HG03520 (cell line): Measurements from ENCODE around the gene LZTR1.

Experiments
- ATAC-seq: cut with Tn5 transposase; IDR thresholded peaks from one replicate; pipeline ENCODE4 v1.9.1; 2021; ENCODE audit warnings: mild to moderate bottlenecking, moderate library complexity; ENCODE audit not compliant: unreplicated experiment

Gene LZTR1

GRCh38 chr22:21013657-21014201 lies 31.6 kb downstream of the LZTR1 start:
- ATAC-seq = no peak

GRCh38 chr22:21014202-21014725 lies 32.2 kb downstream of the LZTR1 start:
- peak; percentile 80 for ATAC-seq

- ATAC-seq = no peak
These were observed 32.8 kb downstream of the LZTR1 start, which contains the start of gene P2RX6 for GRCh38 chr22:21014726-21015465. Gene P2RX6, plus strand, starts transcription at chr22:21015165. Its CDS starts 10 bp downstream, at chr22:21015175.

DNA sequence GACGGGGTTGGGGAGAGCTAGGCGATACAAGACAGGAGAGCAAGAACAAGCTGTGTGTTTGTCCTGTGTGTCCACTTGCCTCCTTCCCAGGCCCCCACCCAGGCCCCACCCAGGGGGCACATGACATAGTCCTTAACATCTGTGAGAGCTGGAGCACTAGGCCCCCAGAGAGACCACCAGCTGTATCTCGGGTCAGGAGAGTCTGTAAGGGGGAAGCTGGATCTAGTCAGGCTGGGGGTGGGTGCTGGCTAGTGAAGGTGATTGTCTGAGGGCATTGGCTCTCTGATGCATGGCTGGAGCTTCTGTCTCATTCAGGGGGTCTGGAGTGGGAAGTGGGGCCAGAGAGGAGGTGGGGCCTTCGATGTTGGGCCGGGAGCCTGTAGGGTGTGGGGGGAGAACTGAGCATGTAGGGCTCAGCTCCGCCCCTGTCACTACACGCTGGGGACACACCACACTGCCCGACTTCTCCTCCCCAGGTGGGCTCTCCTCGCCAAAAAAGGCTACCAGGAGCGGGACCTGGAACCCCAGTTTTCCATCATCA lies 33.4 kb downstream of the LZTR1 start:
- ATAC-seq = no peak

DNA sequence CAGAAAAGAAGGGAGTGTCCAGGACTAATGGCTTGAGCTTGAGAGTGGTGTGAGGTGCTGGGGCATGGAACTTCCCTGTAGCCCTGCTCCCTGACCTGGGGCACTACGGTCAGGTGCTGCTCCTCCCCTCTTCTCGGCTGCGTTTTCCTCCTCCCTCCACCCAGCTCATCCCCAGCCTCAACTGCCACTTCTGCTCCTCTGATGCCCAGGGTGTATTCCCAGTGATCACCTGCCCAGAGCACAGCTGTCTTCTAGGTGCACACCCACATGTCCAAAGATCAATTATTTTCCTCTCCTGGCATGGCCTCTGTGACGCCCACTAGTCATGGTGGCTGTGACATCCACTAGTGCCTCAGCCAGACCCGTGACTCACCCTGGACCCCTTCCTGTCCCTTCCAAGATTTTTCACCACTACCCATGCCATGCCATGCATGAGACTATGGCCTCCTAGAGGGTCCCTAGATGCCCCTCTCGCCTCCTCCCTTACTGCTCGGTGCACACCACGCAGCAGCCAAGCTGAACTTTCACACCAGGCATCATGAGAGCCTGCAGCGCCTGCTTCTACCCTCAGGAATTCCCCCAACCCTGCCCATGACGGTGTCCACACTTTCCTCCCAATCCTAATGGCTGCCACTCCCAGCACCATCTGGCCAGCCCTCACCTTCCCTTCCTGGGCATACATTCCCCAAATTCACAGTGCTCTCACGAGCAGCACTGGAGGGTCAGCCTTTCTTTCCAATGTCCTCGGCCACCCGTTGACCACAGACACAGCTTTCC lies 34.7 kb downstream of the LZTR1 start:
- no peak for ATAC-seq

DNA sequence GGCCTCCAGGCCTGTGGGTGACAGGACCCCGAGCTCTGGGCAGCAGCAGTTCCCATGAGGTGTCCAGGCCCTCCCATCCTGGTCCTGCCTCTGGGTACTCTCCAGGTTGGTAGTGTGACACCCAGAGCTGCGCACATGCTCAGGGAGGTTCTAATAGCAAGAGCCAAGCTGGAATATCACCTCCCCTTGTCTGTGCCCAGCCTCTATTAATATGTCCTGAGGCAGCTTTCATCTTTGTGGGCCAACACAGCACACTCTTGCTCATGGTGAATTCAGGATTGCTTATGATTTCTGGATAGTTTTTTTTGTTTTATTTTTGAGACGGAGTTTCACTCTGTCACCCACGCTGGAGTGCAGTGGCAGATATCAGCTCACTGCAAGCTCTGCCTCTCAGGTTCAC lies 36.2 kb downstream of the LZTR1 start:
- ATAC-seq = no peak

DNA sequence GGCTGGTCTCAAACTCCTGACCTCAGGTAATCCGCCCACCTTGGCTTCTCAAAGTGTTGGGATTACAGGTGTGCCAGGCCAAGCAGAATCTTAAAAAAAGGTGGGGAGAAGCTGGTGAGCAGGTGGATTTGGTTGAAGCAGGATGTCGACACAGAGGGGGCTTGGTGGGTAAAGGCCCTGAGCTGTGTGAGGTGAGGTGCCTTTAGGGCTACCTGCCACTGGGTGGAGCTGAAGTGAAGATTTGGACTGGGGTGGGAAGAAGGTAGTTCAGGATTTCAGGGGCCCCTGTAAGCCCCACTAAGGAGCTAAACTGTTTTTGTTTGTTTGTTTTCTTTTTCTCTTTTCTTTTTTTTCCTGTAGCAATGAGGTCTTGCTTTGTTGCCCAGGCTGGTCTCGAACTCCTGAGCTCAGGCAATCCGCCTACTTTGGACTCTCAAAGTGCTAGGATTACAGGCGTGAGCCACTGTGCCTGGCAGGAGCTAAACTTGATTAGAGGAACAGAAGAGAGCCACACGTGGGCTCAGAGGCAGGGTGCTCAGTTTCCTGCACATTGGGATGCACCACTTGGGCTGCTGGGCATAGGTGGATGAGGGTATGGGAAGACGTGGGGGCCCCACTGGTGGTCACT lies 38.8 kb downstream of the LZTR1 start:
- no peak for ATAC-seq

DNA sequence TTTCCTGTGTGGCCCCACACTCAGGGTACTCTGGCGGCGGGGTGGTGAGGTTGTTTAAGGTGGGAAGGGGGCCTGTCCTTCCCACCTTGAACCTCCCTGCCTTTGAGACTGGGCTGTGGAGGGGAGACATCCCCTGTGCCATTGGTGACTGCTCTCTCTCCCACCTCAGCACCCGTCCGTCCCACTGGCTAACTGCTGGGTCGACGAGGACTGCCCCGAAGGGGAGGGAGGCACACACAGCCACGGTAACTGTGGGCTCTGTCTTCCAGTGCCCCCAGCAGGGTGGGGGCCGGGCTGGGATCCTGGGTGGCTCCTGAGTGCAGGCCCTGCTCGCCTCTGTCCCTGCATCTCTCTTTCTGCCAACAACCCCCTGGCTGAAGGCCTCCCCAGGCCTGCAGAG lies 40.4 kb downstream of the LZTR1 start:
- no peak for ATAC-seq

DNA sequence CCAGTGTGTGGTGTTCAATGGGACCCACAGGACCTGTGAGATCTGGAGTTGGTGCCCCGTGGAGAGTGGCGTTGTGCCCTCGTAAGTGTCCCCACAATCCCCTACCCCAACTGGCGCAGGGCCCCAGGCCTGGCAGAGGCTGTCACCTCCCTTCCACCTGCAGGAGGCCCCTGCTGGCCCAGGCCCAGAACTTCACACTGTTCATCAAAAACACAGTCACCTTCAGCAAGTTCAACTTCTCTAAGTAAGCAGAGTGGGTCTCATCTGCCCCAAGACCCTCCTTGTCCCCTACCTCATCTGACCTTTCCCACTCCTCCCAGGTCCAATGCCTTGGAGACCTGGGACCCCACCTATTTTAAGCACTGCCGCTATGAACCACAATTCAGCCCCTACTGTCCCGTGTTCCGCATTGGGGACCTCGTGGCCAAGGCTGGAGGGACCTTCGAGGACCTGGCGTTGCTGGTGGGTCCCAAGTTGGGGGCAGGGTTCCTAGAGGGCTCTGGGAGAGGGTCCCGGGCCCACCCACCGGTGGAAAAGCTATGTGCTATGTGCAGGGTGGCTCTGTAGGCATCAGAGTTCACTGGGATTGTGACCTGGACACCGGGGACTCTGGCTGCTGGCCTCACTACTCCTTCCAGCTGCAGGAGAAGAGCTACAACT lies 41.0 kb downstream of the LZTR1 start:
- no peak for ATAC-seq

DNA sequence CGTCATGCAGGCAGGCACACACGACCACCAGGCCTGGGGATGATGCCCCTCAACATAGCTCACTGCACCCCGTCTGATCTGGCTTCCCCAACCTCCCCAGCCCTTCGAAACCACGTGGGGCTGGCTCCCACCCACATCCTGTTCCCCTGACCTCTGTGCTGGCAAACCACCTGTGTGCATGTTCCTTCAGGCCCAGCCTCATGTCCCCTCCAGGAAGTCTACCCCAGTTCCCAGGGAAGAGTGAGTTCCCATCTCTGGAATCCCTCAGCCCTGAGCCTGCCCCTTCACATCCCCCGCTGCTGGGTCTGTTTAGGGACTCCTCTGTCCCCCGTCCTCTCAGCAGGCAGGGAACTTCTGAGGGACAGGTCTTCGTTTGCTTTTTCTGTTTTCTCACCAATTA lies 43.2 kb downstream of the LZTR1 start:
- no peak for ATAC-seq

GRCh38 chr22:21025763-21026755 lies 44.0 kb downstream of the LZTR1 start:
- no peak for ATAC-seq

GRCh38 chr22:21026783-21027692 lies 44.9 kb downstream of the LZTR1 start:
- no peak for ATAC-seq

DNA sequence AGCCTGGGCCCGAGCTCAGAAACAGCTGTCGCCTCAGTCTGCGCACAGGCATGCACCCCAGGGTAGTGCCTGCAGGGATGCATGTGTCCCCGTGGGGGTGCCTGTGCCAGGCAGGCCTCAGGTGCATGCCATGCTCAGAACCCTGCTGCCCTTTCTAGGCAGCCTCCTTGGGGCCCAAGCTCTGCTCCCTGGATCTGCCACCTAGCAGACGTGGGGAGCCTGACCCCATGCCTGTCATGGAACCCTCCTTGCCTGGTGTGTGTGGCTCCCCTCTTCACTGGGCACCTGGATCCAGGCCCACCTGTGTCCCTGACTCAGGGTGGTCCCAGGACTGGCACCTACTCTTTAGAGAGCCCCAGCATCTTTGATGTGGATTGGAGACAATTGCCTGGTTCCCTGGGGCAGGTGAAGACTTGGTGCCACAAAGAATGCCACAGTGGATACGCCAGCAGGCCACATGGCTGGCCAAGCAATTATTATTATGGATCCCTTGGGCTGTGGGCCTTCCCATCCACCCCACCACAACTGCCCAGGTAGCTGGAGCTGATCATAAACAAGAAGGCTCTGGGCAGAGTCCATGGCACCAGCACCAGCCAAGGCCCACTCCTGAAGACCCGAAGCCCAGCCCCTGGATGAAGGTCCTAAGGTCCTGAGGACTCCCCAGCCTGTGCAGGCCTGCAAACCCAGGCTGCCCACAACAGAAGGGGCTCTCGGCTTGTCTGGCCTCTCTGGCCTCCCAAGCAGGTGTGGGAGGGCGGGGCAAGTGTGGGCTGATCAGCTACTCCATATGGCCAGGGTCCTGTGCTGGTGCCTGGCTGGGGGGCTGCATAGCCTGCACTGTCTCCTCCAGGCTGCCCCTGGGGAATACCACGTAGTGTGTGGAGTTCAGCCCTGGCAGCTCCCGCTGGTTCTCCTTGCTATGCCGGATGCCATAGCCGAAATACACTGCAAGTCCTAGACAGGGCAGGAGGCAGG lies 46.5 kb downstream of the LZTR1 start:
- ATAC-seq = no peak

- ATAC-seq = no peak
These were observed 47.5 kb downstream of the LZTR1 start for GRCh38 chr22:21029486-21030025.

- ATAC-seq = no peak
These were observed 47.9 kb downstream of the LZTR1 start for GRCh38 chr22:21030032-21030431.

DNA sequence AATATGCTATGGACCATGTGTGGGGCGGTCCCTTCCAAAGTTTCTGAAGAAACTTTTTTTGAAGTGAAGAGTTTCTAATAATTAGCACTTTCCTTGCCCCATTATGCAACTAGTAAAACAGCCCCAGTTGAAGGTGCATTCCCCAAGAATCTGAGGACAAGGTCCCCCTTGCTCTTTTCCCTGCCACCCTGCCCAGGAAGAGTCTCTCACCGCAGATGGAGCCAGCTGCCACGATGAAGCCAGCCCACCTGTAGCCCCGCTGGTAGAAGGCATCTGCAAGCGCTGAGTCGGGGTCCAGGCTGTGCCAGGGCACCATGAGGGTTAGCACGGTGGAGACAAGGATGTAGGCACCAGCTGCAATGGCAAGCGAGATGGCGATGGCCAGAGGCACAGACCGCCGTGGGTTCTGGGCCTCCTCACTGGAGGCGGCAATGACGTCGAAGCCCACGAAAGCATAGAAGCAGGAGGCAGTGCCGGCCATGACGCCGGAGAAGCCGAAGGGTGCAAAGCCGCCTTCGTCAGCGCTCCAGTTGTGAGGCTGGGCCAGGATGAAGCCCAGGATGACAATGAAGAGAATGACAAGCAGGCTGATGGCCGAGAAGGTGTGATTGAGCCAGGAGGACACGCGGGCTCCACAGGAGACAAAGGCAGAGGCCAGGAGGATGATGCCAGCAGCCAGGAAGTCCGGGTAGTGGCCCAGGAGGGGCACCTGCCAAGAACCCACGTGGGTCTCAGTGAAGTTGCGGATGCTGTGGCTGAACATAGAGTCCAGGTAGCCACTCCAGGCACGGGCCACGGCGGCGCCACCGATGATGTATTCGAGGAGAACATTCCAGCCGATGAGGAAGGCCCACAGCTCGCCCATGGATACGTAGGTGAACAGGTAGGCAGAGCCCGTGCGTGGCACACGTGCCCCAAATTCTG lies 48.8 kb downstream of the LZTR1 start:
- no peak for ATAC-seq
